ENCODE data around the gene C16orf96. TPM values are rescaled to one million over a fixed set of nuclear protein-coding genes. Genes with fewer than 3 reads are reported as not detected.

The C16orf96 gene
- total RNA-seq, 1 donor from 2014 or later, result not detected

DNA sequence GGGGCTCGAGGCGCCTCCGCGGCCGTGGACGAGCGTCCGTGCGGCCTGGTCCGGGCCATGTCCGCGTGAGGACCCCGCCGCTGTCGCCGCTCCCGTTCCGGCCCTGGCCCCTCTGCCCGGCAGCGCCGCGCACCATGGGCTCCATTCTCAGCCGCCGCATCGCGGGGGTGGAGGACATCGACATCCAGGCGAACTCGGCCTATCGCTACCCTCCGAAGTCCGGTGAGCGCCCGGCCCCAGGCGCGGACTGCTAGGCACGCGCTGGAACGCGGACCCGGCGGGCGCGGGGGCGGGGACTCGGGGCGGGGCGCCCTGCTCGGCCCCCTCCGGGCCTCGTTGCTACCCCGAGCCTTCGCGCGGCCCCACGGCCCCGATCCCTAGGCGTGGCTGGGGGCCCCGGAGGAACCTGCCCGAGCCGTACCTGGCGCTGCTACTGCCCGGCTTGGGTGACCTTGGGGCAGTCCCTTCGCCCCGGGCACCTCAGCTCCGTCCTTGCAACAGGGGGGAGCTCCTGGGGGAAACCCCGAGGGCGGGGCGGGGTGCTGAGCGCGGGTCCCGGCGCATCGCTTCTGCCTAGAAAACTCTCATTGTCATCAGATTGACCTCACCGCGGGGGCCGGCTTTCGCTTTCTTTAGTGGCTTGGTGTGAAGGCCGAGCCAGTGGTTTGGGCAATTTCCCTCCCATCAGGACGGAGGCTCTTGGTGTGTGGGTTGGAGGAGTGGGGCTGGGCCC is 68.9 kb downstream of the C16orf96 start:
- no peaks in the 10 kb centered on the region for H3K36me3 ChIP-seq (ENCODE audit: control insufficient read depth, insufficient read depth, low read length)
- no peaks in the 10 kb centered on the region for H3K27me3 ChIP-seq (ENCODE audit: control insufficient read depth, insufficient read depth, low read length)
- TF ChIP-seq, protein P1, sequence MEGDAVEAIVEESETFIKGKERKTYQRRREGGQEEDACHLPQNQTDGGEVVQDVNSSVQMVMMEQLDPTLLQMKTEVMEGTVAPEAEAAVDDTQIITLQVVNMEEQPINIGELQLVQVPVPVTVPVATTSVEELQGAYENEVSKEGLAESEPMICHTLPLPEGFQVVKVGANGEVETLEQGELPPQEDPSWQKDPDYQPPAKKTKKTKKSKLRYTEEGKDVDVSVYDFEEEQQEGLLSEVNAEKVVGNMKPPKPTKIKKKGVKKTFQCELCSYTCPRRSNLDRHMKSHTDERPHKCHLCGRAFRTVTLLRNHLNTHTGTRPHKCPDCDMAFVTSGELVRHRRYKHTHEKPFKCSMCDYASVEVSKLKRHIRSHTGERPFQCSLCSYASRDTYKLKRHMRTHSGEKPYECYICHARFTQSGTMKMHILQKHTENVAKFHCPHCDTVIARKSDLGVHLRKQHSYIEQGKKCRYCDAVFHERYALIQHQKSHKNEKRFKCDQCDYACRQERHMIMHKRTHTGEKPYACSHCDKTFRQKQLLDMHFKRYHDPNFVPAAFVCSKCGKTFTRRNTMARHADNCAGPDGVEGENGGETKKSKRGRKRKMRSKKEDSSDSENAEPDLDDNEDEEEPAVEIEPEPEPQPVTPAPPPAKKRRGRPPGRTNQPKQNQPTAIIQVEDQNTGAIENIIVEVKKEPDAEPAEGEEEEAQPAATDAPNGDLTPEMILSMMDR (IDR thresholded peaks at IDR 0.05; ENCODE audit: insufficient read depth, low read length, severe bottlenecking), result no peak
- DNase-seq (ENCODE audit: low read depth) (peak; percentile 33), FAIRE-seq (no peak)
- peak overlapping the region; percentile 81 for H3K4me3 ChIP-seq (ENCODE audit: low read depth, low read length)

DNA sequence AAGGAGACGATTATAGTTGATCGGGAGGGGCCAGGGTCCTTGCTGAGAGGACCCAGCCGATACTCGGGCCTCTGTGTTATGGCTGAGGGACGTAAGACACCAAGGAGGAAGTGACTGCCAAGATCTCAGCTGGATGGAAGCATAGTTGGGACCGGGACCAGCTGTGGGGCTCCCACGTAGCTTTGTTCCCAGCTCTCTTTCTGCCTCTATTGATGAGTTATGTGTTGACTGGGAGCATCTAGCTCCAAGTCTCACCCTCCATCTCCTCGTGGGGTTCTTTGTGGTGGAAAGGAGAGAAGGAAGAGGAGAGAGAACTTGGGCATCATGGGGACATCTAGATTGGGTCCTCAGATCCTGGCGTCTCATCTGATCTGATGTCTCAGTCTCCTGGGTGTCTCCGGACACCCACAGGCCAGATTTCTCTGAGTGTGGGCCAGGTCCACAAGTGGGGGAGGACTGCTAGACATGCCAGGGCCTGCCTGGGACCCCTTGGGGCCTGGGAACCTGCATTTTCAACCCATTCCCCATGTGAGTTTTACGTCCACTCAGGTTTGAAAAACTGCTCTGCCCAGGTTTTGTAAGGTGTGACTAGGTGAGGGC is 69.5 kb downstream of the C16orf96 start:
- TF ChIP-seq, protein P1 (IDR thresholded peaks at IDR 0.05; ENCODE audit: insufficient read depth, low read length, severe bottlenecking), result no peak
- no peak for FAIRE-seq
- DNase-seq (ENCODE audit: low read depth), result no peak

DNA sequence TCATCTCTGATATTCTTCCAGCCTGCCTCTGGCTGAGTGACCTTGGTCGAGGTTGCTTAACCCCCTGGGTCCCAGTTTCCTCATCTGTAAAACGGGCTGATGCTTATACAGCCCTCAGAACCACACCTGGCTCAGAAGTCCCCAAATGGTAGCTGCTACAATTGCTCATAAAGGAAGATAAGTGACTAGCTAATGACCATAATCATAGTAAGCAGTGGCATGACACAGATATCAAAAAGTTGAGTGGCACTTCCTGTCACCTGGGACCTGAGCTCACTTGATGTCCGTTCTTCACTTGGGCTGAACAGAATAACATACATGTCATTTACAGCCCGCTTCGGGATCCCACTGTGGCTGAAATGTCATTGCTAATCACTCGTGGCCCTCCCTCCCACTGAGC is 70.3 kb downstream of the C16orf96 start:
- TF ChIP-seq, protein P1 (IDR thresholded peaks at IDR 0.05; ENCODE audit: insufficient read depth, low read length, severe bottlenecking), result no peak
- DNase-seq (ENCODE audit: low read depth) (no peak), FAIRE-seq (no peak)
- H3K4me3 ChIP-seq (ENCODE audit: low read depth, low read length), result no peak overlapping the region
- no peaks in the 10 kb centered on the region for H3K36me3 ChIP-seq (ENCODE audit: control insufficient read depth, insufficient read depth, low read length)
- H3K27me3 ChIP-seq (ENCODE audit: control insufficient read depth, insufficient read depth, low read length), result no peaks in the 10 kb centered on the region

More for the DNA sequence above, 69.5 kb downstream of the C16orf96 start:
- no peaks in the 10 kb centered on the region for H3K36me3 ChIP-seq (ENCODE audit: control insufficient read depth, insufficient read depth, low read length)
- peak overlapping the region; percentile 81 for H3K4me3 ChIP-seq (ENCODE audit: low read depth, low read length)
- no peaks in the 10 kb centered on the region for H3K27me3 ChIP-seq (ENCODE audit: control insufficient read depth, insufficient read depth, low read length)

DNA sequence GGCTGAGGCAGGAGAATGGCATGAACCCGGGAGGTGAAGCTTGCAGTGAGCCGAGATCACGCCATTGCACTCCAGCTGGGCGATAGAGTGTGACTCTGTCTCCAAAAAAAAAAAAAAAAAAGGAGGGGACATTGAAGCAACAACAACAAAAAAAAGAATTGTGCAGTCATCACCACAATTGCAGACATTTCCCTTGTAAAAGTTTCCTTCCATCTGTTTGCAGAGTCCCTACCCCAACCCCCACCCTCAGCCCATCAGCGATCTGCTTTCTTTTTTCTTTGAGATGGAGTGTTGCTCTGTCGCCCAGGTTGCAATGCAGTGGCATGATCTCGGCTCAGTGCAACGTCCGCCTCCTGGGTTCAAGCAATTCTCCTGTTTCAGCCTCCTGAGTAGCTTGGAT is 72.1 kb downstream of the C16orf96 start:
- FAIRE-seq (no peak), DNase-seq (ENCODE audit: low read depth) (no peak)
- Histone ChIP-seq H3K27me3 (ENCODE audit: control insufficient read depth, insufficient read depth, low read length) (no peaks in the 10 kb centered on the region), H3K36me3 (ENCODE audit: control insufficient read depth, insufficient read depth, low read length) (no peaks in the 10 kb centered on the region), H3K4me3 (ENCODE audit: low read depth, low read length) (no peak overlapping the region)
- TF ChIP-seq, protein P1 (IDR thresholded peaks at IDR 0.05; ENCODE audit: insufficient read depth, low read length, severe bottlenecking), result no peak

DNA sequence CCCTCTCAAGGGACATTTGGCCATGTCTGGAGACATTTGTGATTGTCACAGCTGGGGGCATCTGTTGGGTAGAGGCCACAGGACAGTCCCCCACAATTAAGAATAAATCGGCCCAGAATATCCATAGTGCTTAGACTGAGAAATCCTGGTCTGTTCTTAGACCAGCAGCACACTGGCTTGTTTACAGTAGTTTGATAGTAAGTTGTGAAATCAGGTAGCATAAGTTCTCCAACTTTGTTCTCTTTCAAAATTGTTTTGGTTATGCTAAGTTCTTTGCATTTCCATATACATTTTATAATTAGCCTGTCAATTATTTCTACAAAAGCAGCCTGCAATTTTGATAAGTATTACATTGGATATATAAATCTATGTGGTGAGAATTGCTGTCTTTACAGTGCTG is 75.3 kb downstream of the C16orf96 start:
- FAIRE-seq (no peak), DNase-seq (ENCODE audit: low read depth) (no peak)
- H3K27me3 ChIP-seq (ENCODE audit: control insufficient read depth, insufficient read depth, low read length), result no peaks in the 10 kb centered on the region
- peaks cover 6% of the 10 kb centered on the region for H3K36me3 ChIP-seq (ENCODE audit: control insufficient read depth, insufficient read depth, low read length)
- H3K4me3 ChIP-seq (ENCODE audit: low read depth, low read length), result no peak overlapping the region
- TF ChIP-seq, protein P1 (IDR thresholded peaks at IDR 0.05; ENCODE audit: insufficient read depth, low read length, severe bottlenecking), result no peak

All from bronchial epithelial cell (primary cell).